ENCODE results near the gene TYW1. TPM values are rescaled to one million over a fixed set of nuclear protein-coding genes. Genes with fewer than 3 reads are reported as not detected.
"Not testable (repeated sequence)": the region's sequence is repeated elsewhere in the genome, so short reads cannot be mapped to it uniquely, and the experiment has no call there.

The TYW1 gene
- total RNA-seq, 1 experiment from 2014 or later, result 16.8 TPM

DNA sequence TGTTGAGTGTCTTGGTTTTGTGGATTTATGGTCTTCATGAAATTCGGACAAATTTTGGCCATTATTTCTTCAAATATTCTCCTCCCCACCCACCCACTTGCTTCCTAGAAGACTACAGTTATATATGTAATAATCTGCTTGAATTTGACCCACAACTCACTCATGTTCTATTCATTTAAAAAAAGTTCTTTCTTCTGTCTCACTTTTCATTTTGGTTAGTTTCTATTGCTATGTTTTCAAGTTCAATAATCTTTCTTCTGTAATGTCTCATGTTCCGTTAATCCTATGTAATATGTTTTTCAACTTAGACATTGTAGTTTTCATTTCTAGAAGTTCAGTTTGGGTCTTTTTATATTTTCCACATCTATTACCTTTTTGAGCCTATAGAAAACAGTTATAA lies 55.5 kb downstream of the TYW1 start:
- H3K36me3 ChIP-seq (ENCODE audit: insufficient read depth, low read length, poor library complexity, severe bottlenecking); H3K9me3 ChIP-seq (ENCODE audit: low read depth, low read length, poor library complexity, severe bottlenecking); H3K27me3 ChIP-seq (replicated peaks; ENCODE audit: insufficient read depth, low read depth, low read length, poor library complexity); intact Hi-C loops (cut with micrococcal nuclease; ENCODE audit: unreplicated experiment); H3K27ac ChIP-seq (ENCODE audit: low read depth, low read length, poor library complexity, severe bottlenecking); BruUV-seq (replicated peaks); H3K4me1 ChIP-seq (ENCODE audit: insufficient read depth, low read length, poor library complexity, severe bottlenecking); CTCF ChIA-PET; DNase-seq (ENCODE audit: low spot score); POLR2A ChIA-PET (ENCODE audit: low non-redundant PET); H3K4me3 ChIP-seq (ENCODE audit: low read depth, low read length, poor library complexity, severe bottlenecking): not testable (repeated sequence)

GRCh38 chr7:67056683-67057082 lies 60.0 kb downstream of the TYW1 start:
- BruUV-seq (replicated peaks), result no TSS peak
- ChIA-PET CTCF (no interaction called here), POLR2A (ENCODE audit: low non-redundant PET) (no interaction called here)

DNA sequence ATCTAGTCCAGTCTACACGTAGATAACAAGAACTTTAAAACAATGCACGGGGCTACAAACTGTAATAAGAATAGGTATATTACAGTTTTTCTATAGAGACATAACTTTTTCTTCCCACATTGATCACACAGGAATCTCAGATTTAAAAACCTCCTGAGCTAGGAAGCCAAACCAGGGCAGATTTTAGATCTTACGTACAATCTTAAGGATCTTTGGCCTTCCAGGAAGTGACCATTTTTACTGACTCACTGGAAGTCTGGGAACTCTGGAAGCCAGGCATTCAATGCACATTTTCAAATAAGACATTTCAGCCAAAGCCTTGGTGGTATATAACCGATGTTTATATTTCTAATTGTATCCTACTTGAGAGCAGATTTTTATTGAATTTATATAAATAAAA lies 64.7 kb downstream of the TYW1 start:
- CTCF ChIA-PET; intact Hi-C loops (cut with micrococcal nuclease; ENCODE audit: unreplicated experiment); H3K9me3 ChIP-seq (ENCODE audit: low read depth, low read length, poor library complexity, severe bottlenecking); DNase-seq (ENCODE audit: low spot score); H3K4me1 ChIP-seq (ENCODE audit: insufficient read depth, low read length, poor library complexity, severe bottlenecking); H3K36me3 ChIP-seq (ENCODE audit: insufficient read depth, low read length, poor library complexity, severe bottlenecking); H3K4me3 ChIP-seq (ENCODE audit: low read depth, low read length, poor library complexity, severe bottlenecking); BruUV-seq (replicated peaks); H3K27ac ChIP-seq (ENCODE audit: low read depth, low read length, poor library complexity, severe bottlenecking); POLR2A ChIA-PET (ENCODE audit: low non-redundant PET); H3K27me3 ChIP-seq (replicated peaks; ENCODE audit: insufficient read depth, low read depth, low read length, poor library complexity): not testable (repeated sequence)

More at GRCh38 chr7:67056683-67057082, 60.0 kb downstream of the TYW1 start:
- H3K4me1 ChIP-seq (ENCODE audit: insufficient read depth, low read length, poor library complexity, severe bottlenecking), result no peaks in the 10 kb centered on the region
- no peak overlapping the region for H3K4me3 ChIP-seq (ENCODE audit: low read depth, low read length, poor library complexity, severe bottlenecking)
- intact Hi-C loops (cut with micrococcal nuclease; ENCODE audit: unreplicated experiment), result no loop called here
- no peaks in the 10 kb centered on the region for H3K9me3 ChIP-seq (ENCODE audit: low read depth, low read length, poor library complexity, severe bottlenecking)
- no peaks in the 10 kb centered on the region for H3K36me3 ChIP-seq (ENCODE audit: insufficient read depth, low read length, poor library complexity, severe bottlenecking)
- no peak overlapping the region for H3K27ac ChIP-seq (ENCODE audit: low read depth, low read length, poor library complexity, severe bottlenecking)
- H3K27me3 ChIP-seq (replicated peaks; ENCODE audit: insufficient read depth, low read depth, low read length, poor library complexity), result no peaks in the 10 kb centered on the region
- TF ChIP-seq CTCF (conservative IDR thresholded peaks at IDR 0.05; ENCODE audit: low read depth, low read length), result no peak
- no peak for TF ChIP-seq EZH2 (IDR thresholded peaks at IDR 0.05; ENCODE audit: borderline replicate concordance, low read depth, low read length, poor library complexity, severe bottlenecking)
- DNase-seq (ENCODE audit: low spot score), result no peak

DNA sequence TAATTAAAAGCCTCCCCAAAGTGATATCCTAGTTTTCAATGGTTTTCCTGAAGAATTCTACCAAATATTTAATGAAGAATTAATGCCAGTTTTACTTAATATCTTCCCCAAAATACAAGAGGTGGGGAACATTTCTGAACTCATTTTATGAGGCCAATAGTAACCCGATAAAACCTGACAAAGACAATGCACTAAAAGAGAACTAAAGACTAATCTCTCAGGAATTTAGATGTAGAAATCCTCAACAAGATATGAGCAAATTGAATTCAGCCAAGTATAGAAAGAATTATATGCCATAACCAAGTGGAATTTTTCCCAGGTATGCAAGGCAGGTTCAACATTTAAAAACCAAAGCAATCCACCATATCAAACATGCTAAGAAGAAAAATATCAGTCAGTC lies 66.2 kb downstream of the TYW1 start:
- H3K4me1 ChIP-seq (ENCODE audit: insufficient read depth, low read length, poor library complexity, severe bottlenecking); H3K4me3 ChIP-seq (ENCODE audit: low read depth, low read length, poor library complexity, severe bottlenecking); H3K36me3 ChIP-seq (ENCODE audit: insufficient read depth, low read length, poor library complexity, severe bottlenecking); CTCF ChIA-PET; BruUV-seq (replicated peaks); H3K27ac ChIP-seq (ENCODE audit: low read depth, low read length, poor library complexity, severe bottlenecking); POLR2A ChIA-PET (ENCODE audit: low non-redundant PET); H3K27me3 ChIP-seq (replicated peaks; ENCODE audit: insufficient read depth, low read depth, low read length, poor library complexity); DNase-seq (ENCODE audit: low spot score); H3K9me3 ChIP-seq (ENCODE audit: low read depth, low read length, poor library complexity, severe bottlenecking); intact Hi-C loops (cut with micrococcal nuclease; ENCODE audit: unreplicated experiment): not testable (repeated sequence)

- H3K4me1 ChIP-seq (ENCODE audit: insufficient read depth, low read length, poor library complexity, severe bottlenecking); H3K36me3 ChIP-seq (ENCODE audit: insufficient read depth, low read length, poor library complexity, severe bottlenecking); intact Hi-C loops (cut with micrococcal nuclease; ENCODE audit: unreplicated experiment); H3K27me3 ChIP-seq (replicated peaks; ENCODE audit: insufficient read depth, low read depth, low read length, poor library complexity); H3K9me3 ChIP-seq (ENCODE audit: low read depth, low read length, poor library complexity, severe bottlenecking): not testable (repeated sequence)
- peak overlapping the region; percentile 19 for H3K4me3 ChIP-seq (ENCODE audit: low read depth, low read length, poor library complexity, severe bottlenecking)
- TSS peak; percentile 59 for BruUV-seq (replicated peaks)
- ChIA-PET CTCF (interaction anchor here (0.7 kb wide), 1 partner anchor 102 kb away, joined by 3 read pairs; no protein-coding TSS in a partner anchor), POLR2A (ENCODE audit: low non-redundant PET) (interaction anchor here (0.5 kb wide), 1 partner anchor 48 kb away, joined by 3 read pairs; no protein-coding TSS in a partner anchor)
- peak overlapping the region; percentile 62 for H3K27ac ChIP-seq (ENCODE audit: low read depth, low read length, poor library complexity, severe bottlenecking)
- DNase-seq (ENCODE audit: low spot score), result peak; percentile 51
These were observed 70.5 kb downstream of the TYW1 start for GRCh38 chr7:67066950-67067622.

DNA sequence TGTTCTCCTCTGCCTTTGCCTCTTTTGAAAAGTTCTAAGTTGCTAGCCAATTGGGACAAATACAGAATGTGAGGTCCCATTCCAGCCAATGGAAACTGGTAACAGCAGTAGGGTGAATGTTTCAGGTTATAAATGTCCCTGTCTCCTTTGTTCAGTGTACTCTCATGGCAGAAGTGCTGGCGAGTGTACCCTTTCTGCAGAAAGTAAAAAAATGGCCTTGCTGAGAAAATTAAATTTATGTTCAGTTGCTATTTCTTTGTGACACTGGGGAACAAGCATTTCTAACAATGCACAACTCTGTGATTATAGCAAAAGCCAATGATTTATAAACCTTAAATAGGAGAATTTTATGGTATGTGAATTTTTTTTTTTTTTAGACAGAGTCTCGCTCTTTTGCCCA lies 79.5 kb downstream of the TYW1 start:
- peaks cover 12% of the 10 kb centered on the region for H3K9me3 ChIP-seq (ENCODE audit: low read depth, low read length, poor library complexity, severe bottlenecking)
- H3K27ac ChIP-seq (ENCODE audit: low read depth, low read length, poor library complexity, severe bottlenecking); H3K36me3 ChIP-seq (ENCODE audit: insufficient read depth, low read length, poor library complexity, severe bottlenecking); H3K27me3 ChIP-seq (replicated peaks; ENCODE audit: insufficient read depth, low read depth, low read length, poor library complexity); intact Hi-C loops (cut with micrococcal nuclease; ENCODE audit: unreplicated experiment); POLR2A ChIA-PET (ENCODE audit: low non-redundant PET); H3K4me1 ChIP-seq (ENCODE audit: insufficient read depth, low read length, poor library complexity, severe bottlenecking); H3K4me3 ChIP-seq (ENCODE audit: low read depth, low read length, poor library complexity, severe bottlenecking); BruUV-seq (replicated peaks); DNase-seq (ENCODE audit: low spot score); CTCF ChIA-PET: not testable (repeated sequence)

DNA sequence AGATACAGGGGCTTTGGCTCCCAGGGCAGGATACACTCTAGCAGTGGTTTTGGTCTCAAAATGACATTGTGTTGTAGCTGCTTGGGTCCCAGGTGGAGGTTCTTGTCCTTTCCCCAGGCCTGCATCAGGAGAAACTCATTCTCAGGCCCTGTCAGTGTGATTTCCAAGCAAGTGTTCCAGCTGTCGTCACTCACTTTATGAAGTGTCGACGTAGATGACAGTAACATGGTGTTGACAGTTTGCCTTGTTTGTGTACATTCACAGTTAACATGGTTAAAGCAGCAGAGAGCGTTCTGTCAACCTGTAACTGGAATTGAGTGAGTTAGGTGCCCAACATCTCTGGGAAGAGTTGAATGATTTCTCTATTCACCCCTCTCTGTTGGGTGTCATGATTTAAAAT lies 86.2 kb downstream of the TYW1 start:
- peaks cover 16% of the 10 kb centered on the region for H3K9me3 ChIP-seq (ENCODE audit: low read depth, low read length, poor library complexity, severe bottlenecking)
- DNase-seq (ENCODE audit: low spot score); H3K4me3 ChIP-seq (ENCODE audit: low read depth, low read length, poor library complexity, severe bottlenecking); H3K27ac ChIP-seq (ENCODE audit: low read depth, low read length, poor library complexity, severe bottlenecking); CTCF ChIA-PET; H3K27me3 ChIP-seq (replicated peaks; ENCODE audit: insufficient read depth, low read depth, low read length, poor library complexity); H3K36me3 ChIP-seq (ENCODE audit: insufficient read depth, low read length, poor library complexity, severe bottlenecking); BruUV-seq (replicated peaks); POLR2A ChIA-PET (ENCODE audit: low non-redundant PET); H3K4me1 ChIP-seq (ENCODE audit: insufficient read depth, low read length, poor library complexity, severe bottlenecking); intact Hi-C loops (cut with micrococcal nuclease; ENCODE audit: unreplicated experiment): not testable (repeated sequence)
